K562 (cell line): Measurements from ENCODE around the gene IL4R. TPM values are rescaled to one million over a fixed set of nuclear protein-coding genes. Genes with fewer than 3 reads are reported as not detected.

Experiments used
- ATAC-seq: fragments of 200-7000 bp; cut with Tn5 transposase; 3 replicates; pipeline ENCODE4 v1.9.1; 2020; ENCODE audit warnings: moderate library complexity
- BruUV-seq: library from RNA; stranded (reverse); fragments of 400-500 nt; replicated peaks from 2 replicates; lab custom pipeline; 2021; lab: Mats Ljungman, UMichigan
- CTCF ChIA-PET: fragments of 300-600 bp; formaldehyde crosslinking; extraction: SDS; loops from one replicate; lab custom pipeline; 2021; ENCODE audit warnings: low intra/inter-chr PET ratio; lab: Yijun Ruan, JAX
- POLR2A ChIA-PET: fragments of 300-600, 350-650 bp; sonication (Branson Sonifier 250); formaldehyde crosslinking; extraction: SDS; loops from one replicate; lab custom pipeline; 2021; ENCODE audit warnings: antibody characterized with exemption, inconsistent platforms; lab: Yijun Ruan, JAX
- DNase-seq, 4 experiments: peaks; one replicate each; pipeline versions ENCODE4 v3.0.0 to v3.0.0-alpha.2; 2011 to 2018; ENCODE audit warnings: low spot score in 3 of 4, mixed read lengths in 3 of 4; ENCODE audit errors: extremely low read depth in 1 of 4
- FAIRE-seq: peaks from 2 replicates; lab custom pipeline; 2011; peaks lifted over from hg19 to GRCh38; lab: Jason Lieb, UNC
- H2AFZ ChIP-seq: 2 replicates; pipeline ENCODE4 v1.6.0; 2011; ENCODE audit warnings: low read depth, low read length, control low read depth, inconsistent platforms
- H3K27ac ChIP-seq: fragments of 200-600 bp; 3 replicates; pipeline ENCODE4 v1.8.0; 2011; ENCODE audit warnings: low read depth, mild to moderate bottlenecking, control low read depth, inconsistent platforms, low read length, moderate library complexity, mixed read lengths; ENCODE audit errors: extremely low read depth
- H3K27me3 ChIP-seq, 2 experiments: fragments of 300-600 bp in 1 of 2; 2 replicates in 1 of 2; 3 replicates in 1 of 2; pipeline versions ENCODE4 v1.6.0 to v1.8.0; 2011; ENCODE audit warnings: inconsistent platforms in 2 of 2, low read length in 2 of 2, mild to moderate bottlenecking in 1 of 2, mixed read lengths in 1 of 2, moderate library complexity in 1 of 2; ENCODE audit not compliant: control insufficient read depth in 2 of 2, insufficient read depth in 2 of 2
- H3K36me3 ChIP-seq: fragments of 300-600 bp; 3 replicates; pipeline ENCODE4 v1.8.0; 2011; ENCODE audit warnings: mild to moderate bottlenecking, low read length, inconsistent platforms; ENCODE audit not compliant: control insufficient read depth, insufficient read depth
- H3K4me1 ChIP-seq, 2 experiments: fragments of 200-600 bp in 1 of 2; replicated peaks in 1 of 2; 2 replicates in 1 of 2; 3 replicates in 1 of 2; pipeline versions ENCODE4 v1.5.1 to v1.8.0; 2011; ENCODE audit warnings: inconsistent platforms in 2 of 2, low read length in 2 of 2, mild to moderate bottlenecking in 1 of 2, mixed read lengths in 1 of 2, moderate library complexity in 1 of 2; ENCODE audit not compliant: control insufficient read depth in 2 of 2, insufficient read depth in 2 of 2
- H3K4me2 ChIP-seq: 2 replicates; pipeline ENCODE4 v1.6.1; 2011; ENCODE audit warnings: low read length, control low read depth, inconsistent platforms, mixed read lengths; ENCODE audit not compliant: insufficient read depth
- H3K4me3 ChIP-seq: fragments of 200-600 bp; sonication (generic), shearing (Covaris generic); 2 replicates; pipeline ENCODE4 v1.5.1; 2016; ENCODE audit warnings: control low read depth, inconsistent platforms
- H3K79me2 ChIP-seq: fragments of 200-600 bp; 3 replicates; pipeline ENCODE4 v1.8.0; 2011; ENCODE audit warnings: low read length, inconsistent platforms; ENCODE audit not compliant: control insufficient read depth, insufficient read depth
- H3K9ac ChIP-seq, 2 experiments: 2 replicates each; pipeline versions ENCODE4 v1.6.0 to v1.6.1; 2011; ENCODE audit warnings: low read depth in 2 of 2, low read length in 2 of 2, control low read depth in 1 of 2, inconsistent platforms in 1 of 2, mild to moderate bottlenecking in 1 of 2, mixed read lengths in 1 of 2; ENCODE audit not compliant: insufficient read depth in 1 of 2
- H3K9me1 ChIP-seq: one replicate; pipeline ENCODE4 v1.6.0; 2011; ENCODE audit warnings: inconsistent platforms, mild to moderate bottlenecking, low read length, moderate library complexity; ENCODE audit not compliant: control insufficient read depth, insufficient read depth
- H3K9me3 ChIP-seq: replicated peaks from 2 replicates; pipeline ENCODE4 v1.5.1; 2011; ENCODE audit warnings: low read depth, low read length, inconsistent platforms; ENCODE audit not compliant: control insufficient read depth, insufficient read depth
- H4K20me1 ChIP-seq: replicated peaks from 2 replicates; pipeline ENCODE4 v1.6.1; 2011; ENCODE audit warnings: low read length, inconsistent platforms, mixed read lengths; ENCODE audit not compliant: control insufficient read depth, insufficient read depth
- ETV6 ChIP-seq, 3 experiments: fragments of 150-350 bp in 1 of 3; sonication (generic) in 1 of 3; formaldehyde crosslinking in 1 of 3; IDR thresholded peaks; 2 replicates each; pipeline versions ENCODE4 v1.6.1 to v1.8.0; 2014 to 2022; ENCODE audit warnings: borderline replicate concordance in 2 of 3, low read depth in 2 of 3, antibody characterized with exemption in 1 of 3, low read length in 1 of 3, mild to moderate bottlenecking in 1 of 3, missing genetic modification reagents in 1 of 3
- EZH2 ChIP-seq: IDR thresholded peaks from 2 replicates; pipeline ENCODE4 v1.6.1; 2012; ENCODE audit warnings: low read depth, mild to moderate bottlenecking, inconsistent platforms, low read length, borderline replicate concordance
- GABPA ChIP-seq: fragments of 200-800 bp; sonication (Bioruptor generic); conservative IDR thresholded peaks from 2 replicates; pipeline ENCODE4 v1.6.1; 2016; ENCODE audit warnings: low read depth, missing genetic modification characterization, missing compliant biosample characterization
- NFE2L1 ChIP-seq: fragments of 450-650 bp; IDR thresholded peaks from 2 replicates; pipeline ENCODE4 v1.6.1; 2016; ENCODE audit warnings: missing genetic modification characterization, low read depth, mild to moderate bottlenecking, missing compliant biosample characterization, moderate library complexity, borderline replicate concordance
- SNRNP70 ChIP-seq: fragments of 200-400 bp; formaldehyde crosslinking; optimal IDR thresholded peaks from 2 replicates; pipeline ENCODE3; 2017; ENCODE audit warnings: low read depth, low read length
- TBL1XR1 ChIP-seq, 2 experiments: IDR thresholded peaks; 2 replicates each; pipeline ENCODE4 v1.6.1; 2012; ENCODE audit warnings: improper control_type of control experiment in 2 of 2, low read length in 2 of 2, mild to moderate bottlenecking in 1 of 2
- TCF15 ChIP-seq: fragments of 250-450 bp; sonication (Bioruptor Pico); IDR thresholded peaks from 2 replicates; pipeline ENCODE4 v1.8.0; 2022; ENCODE audit warnings: moderate library complexity, mild to moderate bottlenecking, inconsistent platforms
- TRIM25 ChIP-seq: fragments of 450-650 bp; IDR thresholded peaks from 2 replicates; pipeline ENCODE4 v1.7.0; 2016; ENCODE audit warnings: borderline replicate concordance
- TSC22D4 ChIP-seq: fragments of 450-650 bp; IDR thresholded peaks from 2 replicates; pipeline ENCODE4 v1.6.1; 2016; ENCODE audit warnings: missing genetic modification characterization, missing biosample characterization, control low read depth
- ZBTB11 ChIP-seq, 3 experiments: fragments of 200-800 bp in 1 of 3; fragments of 250-450 bp in 1 of 3; fragments of 450-650 bp in 1 of 3; sonication (Bioruptor Pico) in 1 of 3; sonication (Bioruptor generic) in 1 of 3; formaldehyde crosslinking in 1 of 3; IDR thresholded peaks; 2 replicates each; pipeline versions ENCODE4 v1.6.1 to v1.8.0; 2016 to 2022; ENCODE audit warnings: mild to moderate bottlenecking in 2 of 3, missing genetic modification characterization in 2 of 3, missing compliant biosample characterization in 1 of 3, moderate library complexity in 1 of 3
- WGBS: fragments of 100-300 bp; shearing (Covaris generic); methylation state at CpG from one replicate; pipeline ENCODE4 v1.1.6; 2016; ENCODE audit warnings: low coverage, mixed read lengths; ENCODE audit not compliant: insufficient coverage; ENCODE audit errors: missing lambda C conversion rate; 5-methylcytosine and 5-hydroxymethylcytosine counted together
- in situ Hi-C: fragments of 300-500 bp; cut with MboI; formaldehyde crosslinking; loops from 4 replicates; pipeline ENCODE4 v1.15.0; 2018; ENCODE audit warnings: inconsistent platforms, mixed read lengths
- intact Hi-C: fragments of 100-400 bp; cut with micrococcal nuclease; formaldehyde crosslinking; loops from 2 replicates; pipeline ENCODE4 v1.14.2; 2022
- polyA plus RNA-seq, 8 experiments: library from polyadenylated mRNA; depleted of rRNA in 4 of 8; stranded (reverse) in 5 of 8; unstranded in 3 of 8; fragments of >200 nt; fragmentation: Nextera tagmentation in 2 of 8; fragmentation: Illumina TruSeq in 1 of 8; extraction: Ambion mirVana in 2 of 8; extraction: Trizol in 1 of 8; gene quantifications; 2 replicates each; pipeline versions ENCODE4 v1.2.1 to v1.2.3, GENCODE V29; 2011 to 2014; ENCODE audit warnings: inconsistent platforms in 1 of 8, missing spikeins in 1 of 8
- total RNA-seq, 7 experiments: library from RNA; depleted of rRNA in 6 of 7; stranded (reverse); fragments of >200 nt in 6 of 7; fragmentation: Illumina TruSeq in 2 of 7; extraction: Trizol in 2 of 7; gene quantifications; 2 replicates each; pipeline versions ENCODE4 v1.2.1 to v1.2.3, GENCODE V29; 2011 to 2021; ENCODE audit warnings: low replicate concordance in 1 of 7

Gene IL4R
- total and polyA plus RNA-seq, 9 of the 15 experiments (the other 6 are each of a cell fraction or from before 2014, with no cell fraction given) = 0.17 to 5.8 (median 3.3) TPM

GRCh38 chr16:27362570-27363245 is 48.9 kb downstream of the IL4R start:
- no peak for FAIRE-seq

More at GRCh38 chr16:27362570-27363245, 48.9 kb downstream of the IL4R start:
- no peaks in the 10 kb centered on the region for H4K20me1 ChIP-seq
- DNase-seq (no peak), ATAC-seq (no peak)
- no peak overlapping the region for H2AFZ ChIP-seq
- peaks cover 0 to 10% of the 10 kb centered on the region in 2 experiments; a peak in 2 of 5 replicates for H3K27me3 ChIP-seq
- no peak for TF ChIP-seq TSC22D4 (tag)
- no peak for TF ChIP-seq TBL1XR1 (IDR thresholded peaks at IDR 0.05; ENCODE audit: low read length in 2 of 2)
- no peak for TF ChIP-seq TRIM25
- TF ChIP-seq NFE2L1 (tag) = no peak
- TF ChIP-seq SNRNP70 = no peak
- TF ChIP-seq TCF15 (CRISPR knock-in tag) = no peak
- TF ChIP-seq EZH2 = no peak
- no peak for TF ChIP-seq ETV6 (IDR thresholded peaks at IDR 0.05; ENCODE audit: borderline replicate concordance in 1 of 2, low read depth in 2 of 2, low read length in 1 of 2)
- no peak for TF ChIP-seq ETV6 (CRISPR knock-in tag; IDR thresholded peaks at IDR 0.05; ENCODE audit: borderline replicate concordance)
- TF ChIP-seq GABPA (tag) = no peak
- no peak for TF ChIP-seq ZBTB11 (CRISPR knock-in tag; IDR thresholded peaks at IDR 0.05)
- in situ Hi-C loops (no loop called here), intact Hi-C loops (no loop called here)
- no peaks in the 10 kb centered on the region for H3K9me1 ChIP-seq
- peak overlapping the region in 1 of 2 experiments; percentile 20; a peak in 1 of 4 replicates for H3K9ac ChIP-seq
- H3K79me2 ChIP-seq = no peaks in the 10 kb centered on the region
- H3K4me1 ChIP-seq = peaks cover 5 to 6% of the 10 kb centered on the region in 2 experiments
- BruUV-seq = no TSS peak
- POLR2A ChIA-PET = interaction anchor here (1.1 kb wide), 2 partner anchors 120 to 209 kb away, joined by 3 to 4 read pairs; no protein-coding TSS in a partner anchor
- no peak overlapping the region for H3K4me3 ChIP-seq
- H3K36me3 ChIP-seq = no peaks in the 10 kb centered on the region
- 27% methylated on average over 15 of the region's 16 CpGs for WGBS
- no peaks in the 10 kb centered on the region; the same call in 1 of the 2 replicates for H3K9me3 ChIP-seq
- no peak overlapping the region for H3K4me2 ChIP-seq
- H3K27ac ChIP-seq = no peak overlapping the region
- CTCF ChIA-PET = no interaction called here
